GM21786 (cell line): ENCODE results near the gene RGS4.

Experiments
- ATAC-seq: cut with Tn5 transposase; IDR thresholded peaks from one replicate; pipeline ENCODE4 v1.9.1; 2021; ENCODE audit not compliant: unreplicated experiment

The RGS4 gene

GRCh38 chr1:163069142-163069541, at the start of gene RGS4:
Gene RGS4, plus strand, starts transcription at chr1:163069361. Its CDS starts 124 bp downstream, at chr1:163069485.
- no peak for ATAC-seq

- no peak for ATAC-seq
These were observed 47.0 kb upstream of the RGS4 start for GRCh38 chr1:163022129-163022528.

- ATAC-seq: no peak
These were observed 41.6 kb upstream of the RGS4 start for GRCh38 chr1:163027610-163028009.

GRCh38 chr1:163029901-163030300, 39.3 kb upstream of the RGS4 start:
- ATAC-seq: no peak

- no peak for ATAC-seq
These were observed 33.5 kb upstream of the RGS4 start for GRCh38 chr1:163035446-163036249.

- ATAC-seq: no peak
These were observed 32.5 kb upstream of the RGS4 start for GRCh38 chr1:163036671-163037070.

- no peak for ATAC-seq
These were observed 30.0 kb upstream of the RGS4 start for GRCh38 chr1:163038928-163039706.

GRCh38 chr1:163039707-163040093, 29.5 kb upstream of the RGS4 start:
- no peak for ATAC-seq

GRCh38 chr1:163046071-163046470, 23.1 kb upstream of the RGS4 start:
- ATAC-seq: no peak

GRCh38 chr1:163047951-163048659, 21.1 kb upstream of the RGS4 start:
- ATAC-seq: no peak

GRCh38 chr1:163048869-163049268, 20.3 kb upstream of the RGS4 start:
- no peak for ATAC-seq

- ATAC-seq: no peak
These were observed 19.9 kb upstream of the RGS4 start for GRCh38 chr1:163049296-163049695.

GRCh38 chr1:163050496-163050895, 18.7 kb upstream of the RGS4 start:
- ATAC-seq: no peak

- no peak for ATAC-seq
These were observed 15.0 kb upstream of the RGS4 start for GRCh38 chr1:163054181-163054591.

GRCh38 chr1:163055005-163055404, 14.2 kb upstream of the RGS4 start:
- ATAC-seq: no peak

GRCh38 chr1:163055531-163055930, 13.6 kb upstream of the RGS4 start:
- no peak for ATAC-seq

GRCh38 chr1:163056831-163057230, 12.3 kb upstream of the RGS4 start:
- no peak for ATAC-seq

- ATAC-seq: no peak
These were observed 8.7 kb upstream of the RGS4 start for GRCh38 chr1:163060343-163061007.

- ATAC-seq: no peak
These were observed 6.0 kb upstream of the RGS4 start for GRCh38 chr1:163063143-163063542.

GRCh38 chr1:163063610-163064009, 5.6 kb upstream of the RGS4 start:
- no peak for ATAC-seq

GRCh38 chr1:163066168-163066567, 3.0 kb upstream of the RGS4 start:
- ATAC-seq: no peak
